OCI-LY1 (cell line): ENCODE data around the gene SKP1.

Experiments
- H2AFZ ChIP-seq: fragments of 200-600 bp; sonication (generic), shearing (Covaris generic); 2 replicates; pipeline ENCODE4 v1.6.0; 2014; ENCODE audit warnings: antibody characterized with exemption, mild to moderate bottlenecking, low read length
- H3F3A ChIP-seq: fragments of 200-600 bp; sonication (generic), shearing (Covaris generic); 2 replicates; pipeline ENCODE4 v1.6.0; 2014; ENCODE audit warnings: mild to moderate bottlenecking, antibody characterized with exemption, low read length, moderate library complexity; ENCODE audit not compliant: insufficient read depth
- H3K27ac ChIP-seq: fragments of 200-600 bp; sonication (generic); 2 replicates; pipeline ENCODE4 v1.5.1; 2014; ENCODE audit warnings: low read length, mixed run types, mild to moderate bottlenecking, low read depth; ENCODE audit not compliant: poor library complexity, severe bottlenecking
- H3K27me3 ChIP-seq: fragments of 200-600 bp; sonication (generic); 2 replicates; pipeline ENCODE4 v1.6.0; 2014; ENCODE audit warnings: antibody characterized with exemption, mild to moderate bottlenecking, low read length, moderate library complexity; ENCODE audit not compliant: insufficient read depth
- H3K36me3 ChIP-seq: fragments of 200-600 bp; sonication (generic); 2 replicates; pipeline ENCODE4 v1.6.1; 2014; ENCODE audit warnings: mild to moderate bottlenecking, antibody characterized with exemption, low read length, moderate library complexity, mixed read lengths; ENCODE audit not compliant: insufficient read depth
- H3K4me1 ChIP-seq: fragments of 200-600 bp; sonication (generic); 2 replicates; pipeline ENCODE4 v1.5.1; 2014; ENCODE audit warnings: mild to moderate bottlenecking, low read length, moderate library complexity; ENCODE audit not compliant: insufficient read depth, severe bottlenecking
- H3K4me2 ChIP-seq: fragments of 200-600 bp; sonication (generic), shearing (Covaris generic); 2 replicates; pipeline ENCODE4 v1.6.1; 2014; ENCODE audit warnings: low read length
- H3K4me3 ChIP-seq: fragments of 200-600 bp; sonication (generic); 2 replicates; pipeline ENCODE4 v1.5.1; 2014; ENCODE audit warnings: low read length, low read depth, mild to moderate bottlenecking, mixed read lengths; ENCODE audit not compliant: poor library complexity, severe bottlenecking
- H3K79me2 ChIP-seq: fragments of 200-600 bp; shearing (Covaris generic); 2 replicates; pipeline ENCODE4 v1.6.1; 2016; ENCODE audit warnings: mixed run types, low read length, mixed read lengths; ENCODE audit not compliant: insufficient read depth
- H3K9ac ChIP-seq: fragments of 200-600 bp; sonication (generic), shearing (Covaris generic); 2 replicates; pipeline ENCODE4 v1.6.1; 2014; ENCODE audit warnings: mild to moderate bottlenecking, low read length, mixed read lengths
- H3K9me2 ChIP-seq: fragments of 200-600 bp; sonication (generic), shearing (Covaris generic); 2 replicates; pipeline ENCODE4 v1.6.1; 2014; ENCODE audit warnings: low read depth, mild to moderate bottlenecking, low read length, mixed read lengths
- H3K9me3 ChIP-seq: fragments of 200-600 bp; shearing (Covaris generic); 2 replicates; pipeline ENCODE4 v1.6.1; 2014; ENCODE audit warnings: low read length, mixed read lengths
- H4K20me1 ChIP-seq: fragments of 200-600 bp; sonication (generic), shearing (Covaris generic); 2 replicates; pipeline ENCODE4 v1.6.0; 2016; ENCODE audit warnings: mild to moderate bottlenecking, low read length; ENCODE audit not compliant: insufficient read depth
- CTCF ChIP-seq: fragments of 200-600 bp; sonication (generic), shearing (Covaris generic); IDR thresholded peaks from 2 replicates; pipeline ENCODE4 v1.5.1; 2017; ENCODE audit warnings: mild to moderate bottlenecking, antibody characterized with exemption, low read length, moderate library complexity, mixed read lengths
- EZH2 ChIP-seq: fragments of 200-600 bp; sonication (generic), shearing (Covaris generic); IDR thresholded peaks from 2 replicates; pipeline ENCODE4 v1.8.0; 2017; ENCODE audit warnings: borderline replicate concordance, mixed run types, mild to moderate bottlenecking, antibody characterized with exemption, low read length, moderate library complexity, mixed read lengths

SKP1 gene

GRCh38 chr5:134143431-134143830, 33.3 kb downstream of the SKP1 start:
- Histone ChIP-seq H3K79me2 (no peaks in the 10 kb centered on the region), H3K9me2 (no peaks in the 10 kb centered on the region), H3K27ac (no peak overlapping the region), H4K20me1 (no peaks in the 10 kb centered on the region), H3K4me2 (no peak overlapping the region), H3K4me3 (no peak overlapping the region), H3K9ac (no peak overlapping the region), H3K9me3 (no peaks in the 10 kb centered on the region), H3F3A (no peaks in the 10 kb centered on the region), H2AFZ (no peak overlapping the region), H3K36me3 (peaks cover 21% of the 10 kb centered on the region; the same call in 1 of the 2 replicates), H3K27me3 (no peaks in the 10 kb centered on the region), H3K4me1 (no peaks in the 10 kb centered on the region)
- TF ChIP-seq EZH2, result no peak
- no peak for TF ChIP-seq CTCF

DNA sequence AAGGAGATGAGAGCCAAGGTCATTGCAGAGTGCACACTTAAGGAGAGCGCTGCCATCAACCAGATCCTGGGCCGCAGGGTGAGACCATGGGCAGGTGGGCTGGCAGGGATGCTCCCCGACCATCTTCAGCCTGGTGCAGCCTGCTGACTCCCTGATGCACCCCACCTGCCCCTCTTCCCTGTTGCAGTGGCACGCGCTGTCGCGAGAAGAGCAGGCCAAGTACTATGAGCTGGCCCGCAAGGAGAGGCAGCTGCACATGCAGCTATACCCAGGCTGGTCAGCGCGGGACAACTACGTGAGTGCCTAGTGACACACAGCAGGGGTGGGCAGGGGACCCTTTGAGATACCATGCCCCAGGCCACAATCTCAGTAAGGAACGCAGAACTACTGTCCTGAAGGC, 33.9 kb downstream of the SKP1 start:
- Histone ChIP-seq H3K36me3 (peaks cover 21% of the 10 kb centered on the region; the same call in 1 of the 2 replicates), H3K4me2 (no peak overlapping the region), H3K9me2 (no peaks in the 10 kb centered on the region), H3K4me3 (no peak overlapping the region), H2AFZ (no peak overlapping the region), H3K79me2 (no peaks in the 10 kb centered on the region), H3K9me3 (no peaks in the 10 kb centered on the region), H3K4me1 (no peaks in the 10 kb centered on the region), H3F3A (no peaks in the 10 kb centered on the region), H3K27me3 (no peaks in the 10 kb centered on the region), H3K27ac (no peak overlapping the region), H4K20me1 (no peaks in the 10 kb centered on the region), H3K9ac (no peak overlapping the region)
- TF ChIP-seq CTCF (no peak), EZH2 (no peak)

DNA sequence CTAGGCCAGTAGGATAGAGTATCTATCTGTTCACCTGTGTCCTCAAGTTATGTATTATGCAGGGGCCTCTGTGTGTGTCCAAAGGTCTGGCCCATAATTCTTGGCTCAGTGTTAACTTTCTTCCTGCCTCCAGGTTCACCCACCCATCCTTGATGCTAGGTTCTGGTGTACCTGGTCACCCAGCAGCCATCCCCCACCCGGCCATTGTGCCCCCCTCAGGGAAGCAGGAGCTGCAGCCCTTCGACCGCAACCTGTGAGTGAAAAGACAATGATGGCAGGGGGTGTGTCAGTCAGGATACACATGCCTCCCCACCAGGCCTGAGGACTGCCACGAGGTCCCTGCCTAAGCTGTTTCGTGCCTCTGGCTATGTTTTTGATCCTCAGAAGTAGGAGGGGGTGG, 34.7 kb downstream of the SKP1 start:
- Histone ChIP-seq H3K4me2 (no peak overlapping the region), H3F3A (no peaks in the 10 kb centered on the region), H3K4me3 (no peak overlapping the region), H3K9me2 (no peaks in the 10 kb centered on the region), H2AFZ (no peak overlapping the region), H3K9ac (no peak overlapping the region), H4K20me1 (no peaks in the 10 kb centered on the region), H3K36me3 (peaks cover 21% of the 10 kb centered on the region; the same call in 1 of the 2 replicates), H3K27ac (no peak overlapping the region), H3K27me3 (no peaks in the 10 kb centered on the region), H3K79me2 (no peaks in the 10 kb centered on the region), H3K9me3 (no peaks in the 10 kb centered on the region), H3K4me1 (no peaks in the 10 kb centered on the region)
- TF ChIP-seq EZH2 (no peak), CTCF (no peak)
